ENCODE measurements around the gene ZFP1. TPM values are rescaled to one million over a fixed set of nuclear protein-coding genes. Genes with fewer than 3 reads are reported as not detected.
A peak's percentile ranks its signal among the peaks of the same experiment; 100 is the strongest.

The ZFP1 gene
- total RNA-seq, 1 experiment from 2014 or later = 15.3 TPM

- H4K20me1 ChIP-seq (ENCODE audit: control insufficient read depth, insufficient read depth, insufficient read length) = no peaks in the 10 kb centered on the region
- H2AFZ ChIP-seq (ENCODE audit: low read length) = no peak overlapping the region
- no peak overlapping the region for H2AK5ac ChIP-seq (ENCODE audit: insufficient read length, low read length)
- no peaks in the 10 kb centered on the region for H3K79me1 ChIP-seq (ENCODE audit: insufficient read depth, low read depth, low read length, poor library complexity, severe bottlenecking)
- H2BK15ac ChIP-seq (ENCODE audit: low read depth, low read length) = no peak overlapping the region
- Mint-ChIP-seq H3K4me3 (0 out of 5 replicates have a peak overlapping the region, but pooled peaks of 1 of the 2 experiments have one; percentile 5), H3K27me3 (ENCODE audit: low read depth) (peaks cover 6% of the 10 kb centered on the region), H3K36me3 (ENCODE audit: insufficient read depth in 1 of 3, low read depth in 3 of 3) (no peaks in the 10 kb centered on the region), H3K4me1 (peaks cover 0 to 9% of the 10 kb centered on the region in 2 experiments), H3K9me3 (no peaks in the 10 kb centered on the region; a peak in 1 of 5 replicates), H3K27ac (peak overlapping the region in 1 of 3 experiments; percentile 36; a peak in 1 of 7 replicates)
- H3K27ac ChIP-seq (ENCODE audit: insufficient read length, low read depth, low read length) = no peak overlapping the region
- H3K23me2 ChIP-seq (ENCODE audit: insufficient read length, low read depth, low read length, poor library complexity, severe bottlenecking) = no peaks in the 10 kb centered on the region
- H3K4me2 ChIP-seq (ENCODE audit: insufficient read depth, insufficient read length, low read length) = no peak overlapping the region
- H3T11ph ChIP-seq (ENCODE audit: low read length) = no peak overlapping the region
- WGBS (ENCODE audit: extremely low coverage, insufficient read length, low lambda C conversion rate) = no CpG with 5 or more reads among the region's 14 CpGs
- no peaks in the 10 kb centered on the region for H3K27me3 ChIP-seq (ENCODE audit: insufficient read depth, low read length)
- H3K4me1 ChIP-seq (ENCODE audit: insufficient read depth, low read length) = no peaks in the 10 kb centered on the region
- H3K79me2 ChIP-seq (ENCODE audit: insufficient read depth, low read length) = no peaks in the 10 kb centered on the region
- H2BK120ac ChIP-seq (ENCODE audit: low read depth, low read length, poor library complexity, severe bottlenecking) = no peak overlapping the region
- no peak overlapping the region for H2BK12ac ChIP-seq (ENCODE audit: insufficient read length, low read depth, low read length)
- no peaks in the 10 kb centered on the region for H3K9me3 ChIP-seq (ENCODE audit: control insufficient read depth, low read depth, low read length)
- no peak overlapping the region for H4K8ac ChIP-seq (replicated peaks; ENCODE audit: insufficient read length, low read depth, low read length)
- H3K4ac ChIP-seq (ENCODE audit: low read depth, low read length) = no peak overlapping the region
- no peak overlapping the region for H2BK5ac ChIP-seq (ENCODE audit: insufficient read length, low read length)
- no peak overlapping the region for H3K18ac ChIP-seq (ENCODE audit: insufficient read length, low read depth, low read length)
- no peak overlapping the region for H4K91ac ChIP-seq (ENCODE audit: insufficient read length, low read depth, low read length)
- no peak overlapping the region for H3K23ac ChIP-seq (ENCODE audit: insufficient read length, low read depth, low read length)
- no peak for DNase-seq
- no peak overlapping the region for H3K14ac ChIP-seq (ENCODE audit: insufficient read depth, low read length)
- no peak overlapping the region for H3K56ac ChIP-seq (ENCODE audit: insufficient read length, low read depth, low read length)
- H3K9ac ChIP-seq (ENCODE audit: extremely low read depth, insufficient read length, low read length) = no peak overlapping the region
- TF ChIP-seq CTCF (conservative IDR thresholded peaks at IDR 0.05) = no peak
- no peak overlapping the region for H2BK20ac ChIP-seq (ENCODE audit: low read depth, low read length, poor library complexity, severe bottlenecking)
- no peak overlapping the region for H4K5ac ChIP-seq (ENCODE audit: insufficient read length, low read depth, low read length)
These were observed 49.3 kb downstream of the ZFP1 start for GRCh38 chr16:75197522-75198134.
